ENCODE data around the gene PCMTD2.

PCMTD2 gene

DNA sequence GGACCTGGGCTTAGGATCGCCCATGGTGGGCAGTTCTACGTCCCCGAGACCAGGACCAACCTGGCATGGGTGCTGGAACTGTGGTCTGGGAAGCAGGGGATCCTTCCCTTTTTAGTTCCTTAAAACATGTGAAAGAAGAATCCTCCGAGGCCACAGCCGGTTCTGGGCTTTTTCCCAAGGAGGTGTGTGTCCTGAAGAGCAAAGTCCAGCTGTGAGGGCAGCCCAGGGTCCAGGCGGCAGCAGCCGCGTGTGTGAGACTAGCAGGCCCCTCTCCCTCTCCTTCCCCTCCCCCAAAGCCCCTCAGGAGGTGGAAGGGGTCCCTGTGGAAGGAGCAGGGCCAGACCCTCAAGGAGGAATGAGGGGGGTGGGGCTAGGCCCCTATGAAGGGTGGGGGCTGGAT, 35.1 kb upstream of the PCMTD2 start:
- H3K9me3 Mint-ChIP-seq = no peaks in the 10 kb centered on the region
- no peaks in the 10 kb centered on the region for H3K36me3 Mint-ChIP-seq
- no peak overlapping the region for H3K4me3 Mint-ChIP-seq
- H3K27ac Mint-ChIP-seq = no peak overlapping the region
- DNase-seq (ENCODE audit: low spot score in 2 of 2) (no peak), ATAC-seq (no peak)
- peaks cover 19% of the 10 kb centered on the region for H3K4me1 Mint-ChIP-seq

DNA sequence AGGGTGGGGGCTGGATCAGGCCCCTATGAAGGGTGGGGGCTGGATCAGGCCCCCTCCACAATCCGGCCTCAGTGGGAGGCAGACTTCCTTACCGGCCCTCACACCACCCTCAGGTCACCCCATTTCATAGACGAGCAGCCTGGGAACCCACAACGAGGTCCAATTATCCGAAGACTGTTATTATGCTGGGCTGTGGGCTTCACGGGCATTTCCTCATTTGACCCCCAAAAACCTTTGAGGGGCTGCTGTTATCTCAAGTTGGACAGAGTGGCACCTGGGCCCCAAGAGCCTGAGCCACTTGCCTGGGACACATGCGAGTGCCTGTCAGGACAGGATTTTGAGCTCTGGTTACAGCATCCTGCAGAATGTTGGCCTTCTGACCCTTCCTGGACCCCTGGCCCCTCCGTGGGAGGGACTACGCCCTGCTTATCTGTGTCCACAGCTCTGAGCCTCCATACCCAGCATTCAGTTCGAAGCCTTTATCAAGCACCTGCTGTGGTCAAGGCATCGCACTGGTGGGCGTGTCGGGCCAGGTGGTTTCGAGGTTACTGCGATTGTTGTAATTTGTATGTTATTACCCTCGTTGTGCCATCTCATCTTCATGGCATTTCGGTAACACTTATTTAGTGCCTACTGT, 34.5 kb upstream of the PCMTD2 start:
- Mint-ChIP-seq H3K27ac (no peak overlapping the region), H3K9me3 (no peaks in the 10 kb centered on the region), H3K36me3 (no peaks in the 10 kb centered on the region), H3K4me3 (no peak overlapping the region), H3K4me1 (peaks cover 21% of the 10 kb centered on the region)
- DNase-seq (ENCODE audit: low spot score in 2 of 2) = no peak
- no peak for ATAC-seq

DNA sequence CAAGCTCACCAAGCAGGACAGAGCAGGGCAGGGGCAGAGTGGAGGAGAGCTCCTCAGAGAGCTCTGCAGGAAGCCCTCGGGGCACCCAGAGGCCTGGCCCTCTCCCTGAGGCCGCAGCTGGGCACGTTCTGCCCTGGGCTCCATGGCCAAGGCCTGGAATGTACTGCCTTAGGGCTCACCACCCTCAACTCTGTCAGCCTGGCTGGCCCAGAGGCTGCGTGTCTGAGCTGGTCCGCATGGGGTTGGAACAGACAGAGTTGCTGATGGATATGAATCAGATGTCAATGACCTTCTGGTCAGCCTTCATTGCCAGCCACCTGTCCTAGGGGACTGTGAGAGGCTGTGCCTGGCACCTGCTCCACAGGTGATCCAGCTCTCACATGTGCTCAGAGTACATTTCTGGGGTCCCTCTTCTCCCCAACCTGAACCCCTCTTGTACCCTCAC, 33.2 kb upstream of the PCMTD2 start:
- Mint-ChIP-seq H3K27ac (no peak overlapping the region), H3K4me3 (no peak overlapping the region), H3K9me3 (no peaks in the 10 kb centered on the region), H3K4me1 (peaks cover 31% of the 10 kb centered on the region), H3K36me3 (no peaks in the 10 kb centered on the region)
- ATAC-seq (no peak), DNase-seq (ENCODE audit: low spot score in 2 of 2) (no peak)

DNA sequence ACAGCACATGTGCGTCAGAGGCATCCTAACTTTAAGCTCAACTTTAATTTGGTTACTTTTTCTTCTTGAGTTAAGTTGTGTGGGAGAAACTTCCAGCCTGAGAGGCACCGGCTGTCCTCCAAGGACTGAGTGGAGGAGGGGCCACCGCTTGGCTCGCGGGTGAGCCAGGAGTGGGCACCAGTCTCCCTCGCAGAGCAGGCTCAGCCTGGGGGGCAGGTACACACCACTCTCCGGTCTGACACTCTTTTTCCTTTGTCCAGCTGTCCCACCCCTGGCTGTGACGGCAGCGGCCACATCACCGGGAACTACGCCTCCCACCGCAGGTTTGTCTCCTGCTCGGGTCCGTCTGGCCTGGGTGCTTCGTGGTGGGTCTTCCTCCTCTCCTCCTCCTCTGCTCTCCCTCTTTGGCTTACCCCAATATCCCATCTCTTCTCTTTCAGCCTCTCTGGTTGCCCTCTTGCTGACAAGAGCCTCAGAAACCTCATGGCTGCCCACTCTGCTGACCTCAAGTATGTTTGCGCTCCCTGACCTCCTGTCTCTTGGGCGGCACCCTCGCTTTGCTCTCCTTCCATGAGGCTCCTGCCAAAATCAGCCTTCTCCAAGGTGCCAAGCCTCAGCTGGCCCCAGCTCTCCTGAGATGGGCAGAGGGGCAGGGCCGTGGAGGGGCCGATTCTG, 32.6 kb upstream of the PCMTD2 start:
- ATAC-seq = no peak
- H3K27ac Mint-ChIP-seq = peak overlapping the region; percentile 27

DNA sequence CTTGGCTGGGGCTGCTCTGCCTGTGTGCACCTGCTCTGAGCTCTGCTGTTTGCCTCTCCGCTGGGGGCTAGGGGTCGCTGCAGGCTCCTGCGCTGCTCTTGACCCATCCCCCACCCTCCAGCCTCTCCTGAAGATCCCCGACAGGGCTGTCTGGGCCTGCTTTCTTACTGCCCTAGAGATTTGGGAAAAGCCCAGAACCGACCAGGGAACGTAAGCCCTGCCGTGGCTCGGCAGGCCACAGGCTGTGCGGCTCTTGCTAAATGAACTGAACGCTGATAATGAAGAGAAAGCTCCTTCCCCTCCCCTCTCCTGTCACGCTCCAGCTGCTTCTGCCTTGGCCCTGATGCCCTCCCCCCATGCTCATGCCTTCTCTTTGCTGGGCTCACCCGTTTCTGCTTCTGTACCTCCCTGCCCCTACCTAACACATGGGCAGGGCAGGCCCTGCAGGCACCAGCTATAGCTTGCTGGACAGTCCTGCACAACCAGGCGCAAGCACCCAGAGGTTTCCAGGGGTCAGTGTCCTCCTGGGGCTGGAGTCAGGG, 32.0 kb upstream of the PCMTD2 start:
- Mint-ChIP-seq H3K4me3 (no peak overlapping the region), H3K4me1 (peaks cover 38% of the 10 kb centered on the region), H3K9me3 (no peaks in the 10 kb centered on the region), H3K27ac (peak overlapping the region; percentile 27), H3K36me3 (no peaks in the 10 kb centered on the region)
- DNase-seq (ENCODE audit: low spot score in 2 of 2) (no peak), ATAC-seq (no peak)

More for the DNA sequence above, 32.6 kb upstream of the PCMTD2 start:
- DNase-seq (ENCODE audit: low spot score in 2 of 2) = no peak
- Mint-ChIP-seq H3K4me1 (peaks cover 34% of the 10 kb centered on the region), H3K9me3 (no peaks in the 10 kb centered on the region), H3K36me3 (no peaks in the 10 kb centered on the region), H3K4me3 (no peak overlapping the region)

DNA sequence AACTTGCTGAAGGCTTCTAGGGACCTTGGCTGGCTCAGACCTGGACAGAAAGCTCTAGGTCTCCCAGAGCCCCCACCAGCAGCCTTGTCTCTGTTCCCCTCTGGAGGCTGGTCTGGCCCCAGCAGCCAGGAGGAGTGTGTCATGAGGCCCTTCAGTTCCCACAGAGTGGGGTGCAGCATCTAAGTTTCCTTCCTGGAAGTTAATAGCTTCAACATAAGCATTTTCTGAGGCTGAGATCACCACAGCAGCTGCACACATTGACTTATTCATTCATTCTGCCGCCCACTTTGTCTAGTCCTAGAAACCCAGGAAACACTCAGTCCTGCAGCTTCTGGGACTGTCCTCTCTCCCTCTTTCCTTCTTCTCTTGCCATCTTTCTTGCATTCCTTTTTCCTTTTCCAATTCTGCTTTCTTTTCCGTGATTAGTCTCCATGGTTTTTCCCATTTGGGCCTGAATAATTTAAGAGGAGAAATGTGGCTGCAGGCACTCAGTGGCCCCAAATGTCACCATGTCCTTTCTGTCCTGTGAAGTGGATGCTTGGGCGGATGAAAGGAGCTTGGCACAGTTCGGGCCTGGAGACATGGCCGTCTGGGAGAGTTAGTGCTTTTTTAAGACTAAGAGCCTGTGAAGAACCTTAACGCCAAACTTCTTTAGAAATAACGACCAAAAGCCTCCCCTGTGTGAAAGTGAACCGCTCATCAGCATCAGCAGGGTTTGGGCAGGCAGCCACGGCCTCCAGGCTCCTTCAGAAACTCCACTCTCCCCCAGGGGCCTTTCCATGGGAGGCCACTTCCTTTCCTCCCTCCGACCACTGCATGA, 31.0 kb upstream of the PCMTD2 start:
- Mint-ChIP-seq H3K36me3 (no peaks in the 10 kb centered on the region), H3K27ac (no peak overlapping the region), H3K4me3 (no peak overlapping the region), H3K9me3 (no peaks in the 10 kb centered on the region), H3K4me1 (peaks cover 32% of the 10 kb centered on the region)
- DNase-seq (ENCODE audit: low spot score in 2 of 2) = no peak
- peak; percentile 68 for ATAC-seq

DNA sequence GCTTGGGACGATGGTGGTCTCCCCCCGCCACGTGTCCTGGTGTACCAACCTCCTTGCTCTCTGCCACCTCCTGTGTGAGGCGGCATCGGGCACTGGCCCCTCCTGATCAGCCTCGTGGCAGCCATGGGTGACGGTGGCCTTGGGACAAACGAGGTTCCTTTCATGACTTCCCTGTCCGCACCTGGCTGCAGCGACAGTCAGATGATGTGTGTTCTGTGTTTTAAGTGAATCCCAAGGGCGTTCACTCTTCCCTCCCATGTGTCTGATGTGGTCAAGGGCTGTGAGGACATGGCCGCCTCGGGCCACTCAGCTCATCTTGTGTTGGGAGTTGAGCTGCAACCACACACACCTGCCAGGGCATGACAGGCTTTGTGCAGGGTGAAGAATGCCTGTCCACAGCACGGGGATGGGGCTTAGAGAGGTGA, 30.4 kb upstream of the PCMTD2 start:
- Mint-ChIP-seq H3K9me3 (no peaks in the 10 kb centered on the region), H3K4me3 (no peak overlapping the region), H3K27ac (no peak overlapping the region), H3K4me1 (peaks cover 32% of the 10 kb centered on the region), H3K36me3 (no peaks in the 10 kb centered on the region)
- ATAC-seq (no peak), DNase-seq (ENCODE audit: low spot score in 2 of 2) (no peak)

DNA sequence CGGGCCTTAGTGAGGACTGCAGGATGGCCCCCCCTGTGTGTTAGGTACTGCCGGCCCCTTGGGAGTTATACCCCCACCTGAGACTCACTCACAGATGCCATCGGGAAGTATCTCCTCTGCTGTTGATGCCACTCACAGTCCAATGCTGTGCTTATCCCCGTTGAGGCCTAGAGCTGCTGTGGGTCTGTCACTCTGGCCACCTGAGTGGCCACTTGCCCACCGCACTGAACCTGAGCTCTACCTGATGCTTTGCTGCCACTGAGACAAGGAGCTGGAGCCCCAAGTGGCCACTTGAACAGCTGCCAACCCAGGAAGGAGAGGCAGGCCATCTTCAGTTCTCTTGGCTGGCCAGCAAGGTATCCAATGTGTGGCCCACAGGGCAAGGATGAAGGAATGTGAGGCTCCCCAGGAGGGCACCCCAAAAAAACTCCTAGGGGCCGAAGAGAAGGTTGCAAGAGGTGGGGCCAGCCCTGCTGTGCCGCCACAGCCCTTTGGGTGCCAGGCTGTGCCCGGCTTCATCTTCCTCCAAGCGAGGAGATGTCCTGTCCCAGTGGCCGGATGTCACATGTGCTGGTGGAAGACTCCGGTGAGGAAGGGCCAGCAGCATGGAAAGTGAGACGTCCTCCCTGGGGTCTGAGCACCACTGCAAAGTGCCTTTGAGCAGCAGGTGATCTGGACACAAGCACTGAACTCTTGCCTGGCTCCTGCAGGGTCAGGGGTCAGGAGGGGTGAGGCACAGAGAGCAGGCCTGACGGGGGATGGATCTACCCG, 29.5 kb upstream of the PCMTD2 start:
- Mint-ChIP-seq H3K4me3 (no peak overlapping the region), H3K4me1 (peaks cover 32% of the 10 kb centered on the region), H3K27ac (peak overlapping the region; percentile 37), H3K36me3 (no peaks in the 10 kb centered on the region), H3K9me3 (no peaks in the 10 kb centered on the region)
- DNase-seq (ENCODE audit: low spot score in 2 of 2) (no peak), ATAC-seq (no peak)

DNA sequence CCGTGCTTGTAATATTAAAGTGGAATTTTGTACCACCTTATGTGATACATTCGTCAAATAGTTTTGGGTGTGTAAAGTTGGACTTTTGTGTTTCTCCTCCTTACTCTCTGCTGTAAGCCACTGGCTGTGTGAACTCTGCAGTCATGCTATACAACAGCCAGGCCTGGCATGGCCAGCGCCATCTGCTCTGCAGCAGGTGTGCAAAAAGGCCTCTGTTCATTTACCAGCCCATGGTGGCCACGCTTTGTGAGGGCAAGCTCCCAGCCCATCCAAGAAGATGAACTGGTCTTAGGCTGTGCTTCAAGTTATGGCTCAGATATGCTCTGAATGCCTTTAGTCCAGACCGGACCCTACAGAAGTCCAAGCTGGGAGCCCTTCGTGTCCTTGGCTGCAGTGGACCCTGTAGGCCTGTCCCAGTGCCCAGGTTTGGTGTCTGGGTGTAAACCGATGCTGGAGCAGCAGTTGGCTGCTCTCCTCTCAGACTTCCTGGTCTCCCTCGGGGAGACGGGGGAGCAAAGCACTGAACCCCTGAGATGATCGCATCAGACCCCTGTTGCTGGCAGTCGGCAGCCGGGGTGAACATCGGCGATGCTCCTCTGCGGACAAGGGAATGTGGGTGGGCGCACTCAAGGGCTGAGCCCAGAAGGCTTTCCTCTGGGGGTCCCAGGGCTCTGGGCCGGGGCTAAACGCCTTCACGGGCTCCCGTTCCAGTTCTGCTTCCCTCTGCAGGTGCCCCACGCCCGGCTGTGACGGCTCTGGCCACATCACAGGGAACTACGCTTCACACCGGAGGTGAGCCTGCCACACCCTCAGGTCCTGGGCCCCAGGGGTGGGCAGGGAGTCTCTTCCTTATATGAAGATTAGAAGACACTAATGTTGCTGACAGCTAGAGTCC, 28.6 kb upstream of the PCMTD2 start:
- DNase-seq (ENCODE audit: low spot score in 2 of 2) = no peak
- Mint-ChIP-seq H3K9me3 (no peaks in the 10 kb centered on the region), H3K36me3 (no peaks in the 10 kb centered on the region), H3K4me3 (no peak overlapping the region), H3K27ac (no peak overlapping the region), H3K4me1 (peaks cover 32% of the 10 kb centered on the region)
- ATAC-seq = no peak

DNA sequence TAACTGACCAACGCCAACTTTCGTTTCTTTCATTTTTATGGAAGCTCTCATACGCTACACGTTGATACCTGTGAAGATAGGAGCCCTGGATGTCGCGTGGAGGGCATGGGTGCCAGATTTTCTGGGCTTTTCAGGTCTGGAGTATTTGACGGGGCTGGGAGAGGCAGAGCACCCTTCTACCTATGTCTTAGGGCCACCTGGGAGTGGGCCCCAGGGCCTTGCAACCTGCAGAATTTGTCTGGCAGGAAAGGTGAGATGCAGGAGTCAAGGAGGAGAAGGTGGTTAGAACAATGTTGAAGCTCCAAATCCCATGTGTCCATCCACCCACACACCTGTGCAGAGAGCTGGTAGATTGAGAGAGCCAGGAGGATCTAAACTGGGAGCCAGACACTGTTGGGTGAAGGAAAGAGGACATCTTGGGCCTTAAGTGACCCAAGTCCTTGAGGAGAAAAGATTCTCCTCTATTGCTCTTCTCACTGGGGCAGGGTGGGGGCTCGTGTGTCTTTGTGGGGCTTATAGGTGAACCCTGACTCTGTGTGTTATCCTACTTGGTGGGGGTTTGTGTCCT, 27.4 kb upstream of the PCMTD2 start:
- ATAC-seq = no peak
- H3K27ac Mint-ChIP-seq = no peak overlapping the region
- no peak overlapping the region for H3K4me3 Mint-ChIP-seq

DNA sequence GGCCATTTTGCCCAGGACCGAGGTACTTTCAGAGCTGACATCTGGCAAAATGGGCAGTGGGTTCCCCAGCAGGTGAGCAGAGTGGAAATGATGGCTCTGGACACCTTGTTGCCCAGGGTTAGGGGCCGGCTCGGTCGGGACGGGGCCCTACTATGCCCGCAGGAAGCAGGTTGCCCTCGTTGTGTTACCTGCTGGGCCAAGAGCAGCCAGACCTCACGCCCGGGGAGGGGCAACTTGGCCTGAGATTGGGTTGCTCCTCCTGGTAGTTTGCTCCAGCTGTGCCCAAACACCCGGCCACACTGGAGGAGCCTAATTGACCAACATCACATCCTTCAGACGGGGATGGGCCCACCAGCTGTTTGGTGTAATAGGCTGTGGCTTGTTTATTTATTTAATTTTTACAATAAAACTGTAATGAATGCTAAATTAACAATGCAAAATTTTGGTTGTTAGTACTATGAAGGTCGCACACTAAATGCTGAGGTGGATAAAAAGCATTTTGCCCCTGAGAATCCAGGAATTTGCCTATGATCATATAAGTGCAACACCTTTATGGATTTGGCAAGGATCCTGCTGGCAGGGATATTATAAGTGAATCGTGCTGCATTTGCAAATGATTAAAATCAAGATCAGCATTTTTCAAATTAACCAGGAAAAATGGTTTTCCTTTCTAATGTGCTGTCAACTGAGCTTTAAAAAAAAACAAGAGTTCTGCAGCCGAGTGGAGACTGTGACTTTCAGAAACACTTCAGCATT, 26.6 kb upstream of the PCMTD2 start:
- Mint-ChIP-seq H3K4me1 (peaks cover 30% of the 10 kb centered on the region), H3K9me3 (no peaks in the 10 kb centered on the region), H3K36me3 (no peaks in the 10 kb centered on the region), H3K27ac (no peak overlapping the region), H3K4me3 (no peak overlapping the region)
- no peak for DNase-seq (ENCODE audit: low spot score in 2 of 2)
- ATAC-seq = no peak

More for the DNA sequence above, 27.4 kb upstream of the PCMTD2 start:
- Mint-ChIP-seq H3K4me1 (peaks cover 32% of the 10 kb centered on the region), H3K36me3 (no peaks in the 10 kb centered on the region), H3K9me3 (no peaks in the 10 kb centered on the region)
- no peak for DNase-seq (ENCODE audit: low spot score in 2 of 2)

DNA sequence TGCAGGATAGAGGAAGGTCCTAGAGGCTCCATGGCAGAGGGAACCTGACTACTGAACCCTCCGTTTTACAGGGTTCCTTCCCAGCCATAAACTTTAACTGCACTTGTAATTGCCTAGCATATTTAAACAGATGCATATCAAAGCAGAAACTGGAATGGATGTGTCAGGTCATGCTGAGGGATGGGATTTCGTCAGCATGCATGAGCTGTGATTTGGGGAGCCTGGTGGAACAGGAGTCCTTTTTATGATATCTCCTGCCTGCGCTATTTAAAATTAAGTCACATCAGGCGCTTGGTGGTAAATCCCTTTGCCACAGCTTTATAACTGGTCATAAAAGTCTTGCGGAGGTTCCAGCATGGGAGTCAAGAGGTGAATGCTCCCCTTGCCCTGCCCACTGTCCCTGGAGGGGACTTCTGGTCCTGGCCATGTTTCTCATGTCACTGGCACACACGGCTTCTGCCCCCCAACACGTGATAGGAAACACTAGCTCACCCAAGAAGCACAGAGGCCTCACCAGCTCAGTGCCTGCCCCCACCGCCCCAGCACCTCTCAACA, 26.0 kb upstream of the PCMTD2 start:
- ATAC-seq = no peak
- no peak for DNase-seq (ENCODE audit: low spot score in 2 of 2)
- Mint-ChIP-seq H3K4me1 (peaks cover 25% of the 10 kb centered on the region), H3K4me3 (no peak overlapping the region), H3K36me3 (no peaks in the 10 kb centered on the region), H3K27ac (no peak overlapping the region), H3K9me3 (no peaks in the 10 kb centered on the region)

DNA sequence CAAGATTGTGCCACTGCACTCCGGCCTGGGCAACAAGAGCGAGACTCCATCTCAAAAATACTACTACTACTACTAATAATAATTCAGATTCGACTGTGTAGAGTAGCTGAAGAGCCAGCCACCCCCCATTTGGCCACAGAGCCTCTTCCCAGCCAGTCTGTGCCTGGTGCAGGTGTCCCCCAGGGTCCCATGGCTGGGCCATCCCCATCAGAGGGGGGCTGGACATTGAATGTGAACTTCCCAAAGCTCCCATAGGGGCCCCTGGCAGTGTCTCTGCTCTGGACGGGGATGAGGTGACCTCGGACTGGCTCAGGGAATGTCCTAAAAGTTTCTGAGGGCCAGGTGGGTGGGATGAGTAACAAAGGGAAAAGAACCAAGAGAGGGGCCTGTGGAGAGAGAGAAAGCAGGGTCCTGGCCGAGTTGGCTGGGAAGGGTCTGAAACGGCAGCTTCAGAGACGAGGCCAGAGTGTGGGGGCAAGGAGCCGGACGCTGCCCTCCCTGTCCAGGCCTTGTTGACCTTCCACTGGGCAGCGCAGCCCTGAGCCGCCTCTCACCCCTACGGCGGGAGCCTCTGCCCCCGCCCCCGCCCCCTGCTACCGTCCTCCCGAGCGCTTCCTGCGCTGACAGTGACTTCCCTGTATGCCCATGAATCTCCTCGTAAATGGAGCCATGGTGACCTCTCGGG, 24.9 kb upstream of the PCMTD2 start:
- no peak overlapping the region for H3K27ac Mint-ChIP-seq
- peaks cover 25% of the 10 kb centered on the region for H3K4me1 Mint-ChIP-seq
- no peaks in the 10 kb centered on the region for H3K9me3 Mint-ChIP-seq
- ATAC-seq (no peak), DNase-seq (ENCODE audit: low spot score in 2 of 2) (no peak)
- no peak overlapping the region for H3K4me3 Mint-ChIP-seq
- no peaks in the 10 kb centered on the region for H3K36me3 Mint-ChIP-seq

Data from stimulated activated effector memory CD8-positive, alpha-beta T cell treated with anti-CD3 and anti-CD28 coated beads, Interleukin-12 subunit alpha, Interleukin-12 subunit beta, amount 100 ng/mL, for 72 hours (primary cell).